ENCODE measurements around the gene PNPLA3.
A peak's percentile ranks its signal among the peaks of the same experiment; 100 is the strongest.

The PNPLA3 gene, protein sequence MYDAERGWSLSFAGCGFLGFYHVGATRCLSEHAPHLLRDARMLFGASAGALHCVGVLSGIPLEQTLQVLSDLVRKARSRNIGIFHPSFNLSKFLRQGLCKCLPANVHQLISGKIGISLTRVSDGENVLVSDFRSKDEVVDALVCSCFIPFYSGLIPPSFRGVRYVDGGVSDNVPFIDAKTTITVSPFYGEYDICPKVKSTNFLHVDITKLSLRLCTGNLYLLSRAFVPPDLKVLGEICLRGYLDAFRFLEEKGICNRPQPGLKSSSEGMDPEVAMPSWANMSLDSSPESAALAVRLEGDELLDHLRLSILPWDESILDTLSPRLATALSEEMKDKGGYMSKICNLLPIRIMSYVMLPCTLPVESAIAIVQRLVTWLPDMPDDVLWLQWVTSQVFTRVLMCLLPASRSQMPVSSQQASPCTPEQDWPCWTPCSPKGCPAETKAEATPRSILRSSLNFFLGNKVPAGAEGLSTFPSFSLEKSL

DNA sequence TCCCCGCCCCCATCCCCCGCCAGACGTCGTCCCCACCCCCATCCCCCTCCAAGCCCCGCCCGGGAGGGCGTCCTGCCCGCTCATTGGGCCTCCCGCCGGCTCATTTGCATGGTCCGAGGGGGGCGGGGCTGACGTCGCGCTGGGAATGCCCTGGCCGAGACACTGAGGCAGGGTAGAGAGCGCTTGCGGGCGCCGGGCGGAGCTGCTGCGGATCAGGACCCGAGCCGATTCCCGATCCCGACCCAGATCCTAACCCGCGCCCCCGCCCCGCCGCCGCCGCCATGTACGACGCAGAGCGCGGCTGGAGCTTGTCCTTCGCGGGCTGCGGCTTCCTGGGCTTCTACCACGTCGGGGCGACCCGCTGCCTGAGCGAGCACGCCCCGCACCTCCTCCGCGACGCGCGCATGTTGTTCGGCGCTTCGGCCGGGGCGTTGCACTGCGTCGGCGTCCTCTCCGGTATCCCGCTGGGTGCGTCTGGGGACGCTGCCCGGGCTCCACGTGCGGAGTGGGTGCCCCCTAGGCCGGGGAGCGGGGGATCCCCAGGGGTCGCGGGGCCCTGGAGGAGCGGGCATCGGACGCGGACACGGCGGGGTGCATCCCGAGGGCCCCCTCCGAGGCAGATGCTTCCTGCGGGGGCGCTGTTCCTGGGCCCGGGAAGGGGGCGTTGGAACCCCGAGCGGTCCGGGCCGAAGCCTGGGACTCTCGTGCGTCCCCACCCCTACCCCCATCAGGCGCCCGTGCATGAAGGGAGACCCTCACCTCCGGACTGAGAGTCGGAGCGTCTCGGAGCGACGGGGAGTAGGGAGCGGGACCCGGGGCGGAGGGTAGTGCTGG, at the start of gene PNPLA3:
Gene PNPLA3 (plus strand): TSS at position 175 of the 834 bp plus-strand sequence. CDS start 107 bp downstream, at position 282.
- peak; percentile 36 to 43 (median 41) for DNase-seq (ENCODE audit: low read depth in 2 of 3, low spot score in 2 of 3)

DNA sequence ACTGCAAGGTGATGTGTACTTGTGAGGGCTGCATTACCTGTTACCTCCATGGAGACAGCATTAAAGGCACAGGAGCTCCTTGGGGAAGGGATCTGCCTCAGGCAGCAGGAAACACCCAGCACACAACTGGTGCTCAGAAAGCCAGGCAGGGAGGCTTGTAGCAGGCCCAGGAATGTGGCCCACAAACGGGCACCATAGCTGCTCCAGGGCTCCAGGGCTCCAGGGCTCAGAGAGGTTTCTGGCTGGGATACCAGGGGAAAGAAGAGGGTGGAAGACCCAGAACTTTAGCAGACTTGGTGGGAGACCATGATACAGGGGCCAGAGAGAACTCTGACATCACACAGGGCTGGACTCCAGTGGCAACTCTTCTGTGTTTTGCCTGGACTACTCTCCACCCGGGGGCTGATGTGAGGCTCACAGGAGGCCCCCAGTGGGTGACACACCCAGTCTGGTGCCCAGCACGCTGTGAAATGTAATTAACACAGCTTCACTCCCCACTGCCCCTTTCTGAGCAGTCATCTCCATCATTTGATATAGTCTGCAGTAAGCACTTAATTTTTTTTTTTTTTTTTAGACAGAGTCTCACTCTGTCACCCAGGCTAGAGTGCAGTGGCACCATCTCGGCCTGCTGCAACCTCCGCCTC, 46.6 kb upstream of the PNPLA3 start:
- no peak for DNase-seq (ENCODE audit: low read depth in 2 of 3, low spot score in 2 of 3)

DNA sequence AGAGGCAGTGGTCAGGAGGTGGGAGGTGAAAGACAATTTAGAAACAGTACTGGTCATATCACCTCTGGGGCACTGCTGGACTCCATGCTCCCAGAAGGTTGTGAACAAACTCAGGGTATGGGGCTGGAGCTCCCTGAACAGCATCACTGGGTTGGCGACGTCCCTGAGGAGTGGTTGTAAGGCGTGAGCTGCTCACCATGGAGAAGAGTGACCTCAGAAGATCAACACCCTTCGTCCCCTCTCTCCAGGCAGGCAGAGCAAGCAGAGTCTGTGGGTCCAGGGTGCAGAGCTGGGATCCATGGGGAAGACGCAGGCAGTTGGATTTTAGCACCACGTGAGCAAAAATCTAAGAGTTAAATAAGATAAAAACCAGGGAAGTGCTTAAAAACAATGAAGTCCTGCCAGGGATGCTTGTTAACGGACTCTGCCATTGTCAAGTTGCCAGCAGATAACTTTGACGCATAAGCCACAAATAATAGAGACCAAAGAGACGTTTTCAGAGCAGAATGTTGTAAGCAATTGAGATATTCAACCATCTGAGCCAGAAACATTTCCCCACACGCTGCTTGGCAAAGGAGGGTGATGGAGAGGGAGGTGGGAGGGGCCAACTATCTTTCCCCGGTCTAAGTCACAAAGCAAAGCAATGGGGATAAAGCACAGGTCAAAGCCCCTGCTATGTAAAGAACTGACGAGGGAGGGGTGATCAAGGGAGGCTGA, 45.4 kb upstream of the PNPLA3 start:
- DNase-seq (ENCODE audit: low read depth in 2 of 3, low spot score in 2 of 3): no peak

DNA sequence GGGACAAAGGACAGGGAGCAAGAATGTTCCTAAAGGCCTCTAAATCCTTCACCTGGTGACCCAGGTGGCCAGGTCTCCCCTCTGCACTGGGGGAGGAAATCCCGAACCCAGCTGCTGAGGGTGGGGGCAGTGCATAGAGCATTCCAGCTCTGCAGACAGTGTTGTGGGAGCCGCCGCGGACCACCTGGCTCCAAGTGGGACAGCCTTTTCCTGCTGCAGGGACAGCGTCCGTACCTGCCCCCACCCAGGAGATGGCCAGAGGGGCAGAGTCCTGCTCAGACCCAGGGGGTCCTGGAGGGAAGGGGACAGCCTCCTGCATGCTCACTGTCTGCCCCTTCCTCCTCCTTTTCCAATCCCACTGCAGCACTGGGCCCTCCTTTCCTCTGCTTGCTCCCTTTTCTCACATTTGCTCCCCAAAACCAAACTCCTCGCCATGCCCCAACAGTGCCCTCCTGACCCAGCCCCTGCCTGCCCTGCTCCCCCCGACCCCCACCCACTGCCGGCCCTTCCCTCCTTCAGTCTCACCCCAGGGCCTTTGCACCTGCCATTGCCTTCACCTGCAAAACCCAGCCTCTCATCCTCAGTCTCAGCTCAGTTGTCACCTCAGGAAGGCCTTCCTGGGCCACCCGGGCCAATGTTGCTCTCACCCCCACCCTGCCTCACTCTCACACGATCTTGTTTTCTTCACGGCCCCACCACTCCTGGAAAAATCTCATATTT, 44.6 kb upstream of the PNPLA3 start:
- no peak for DNase-seq (ENCODE audit: low read depth in 2 of 3, low spot score in 2 of 3)

DNA sequence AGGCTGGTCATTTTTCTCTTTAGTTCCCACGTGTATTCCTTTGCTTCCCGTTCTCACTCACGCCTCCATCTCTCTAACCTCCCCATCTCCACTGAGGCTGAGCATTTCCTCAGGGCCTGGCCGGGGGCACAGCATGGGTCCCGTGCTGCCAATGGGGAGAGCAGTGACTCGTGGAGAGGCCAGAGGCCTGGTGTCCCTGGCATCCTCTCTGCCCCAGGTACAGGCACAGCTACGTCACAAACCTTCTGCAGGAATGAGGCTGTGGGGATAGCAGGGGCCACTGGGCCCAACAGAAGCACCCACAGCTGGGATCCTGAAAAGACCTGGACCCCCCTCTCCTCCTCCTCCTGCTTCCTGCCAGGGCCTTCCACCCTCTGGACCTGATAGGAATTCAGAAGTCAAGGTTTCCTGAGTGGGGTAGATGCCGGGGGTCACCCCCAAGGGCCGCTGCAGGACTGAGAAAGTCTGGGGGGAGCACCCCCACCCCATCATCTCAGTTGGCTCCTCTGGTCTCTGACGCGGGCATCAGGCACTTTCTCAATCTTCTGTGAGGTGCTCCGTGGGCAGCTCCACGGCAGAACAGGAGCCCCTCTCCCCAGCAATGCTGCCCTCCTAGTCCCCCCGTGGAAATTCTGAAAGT, 43.6 kb upstream of the PNPLA3 start:
- no peak for DNase-seq (ENCODE audit: low read depth in 2 of 3, low spot score in 2 of 3)

DNA sequence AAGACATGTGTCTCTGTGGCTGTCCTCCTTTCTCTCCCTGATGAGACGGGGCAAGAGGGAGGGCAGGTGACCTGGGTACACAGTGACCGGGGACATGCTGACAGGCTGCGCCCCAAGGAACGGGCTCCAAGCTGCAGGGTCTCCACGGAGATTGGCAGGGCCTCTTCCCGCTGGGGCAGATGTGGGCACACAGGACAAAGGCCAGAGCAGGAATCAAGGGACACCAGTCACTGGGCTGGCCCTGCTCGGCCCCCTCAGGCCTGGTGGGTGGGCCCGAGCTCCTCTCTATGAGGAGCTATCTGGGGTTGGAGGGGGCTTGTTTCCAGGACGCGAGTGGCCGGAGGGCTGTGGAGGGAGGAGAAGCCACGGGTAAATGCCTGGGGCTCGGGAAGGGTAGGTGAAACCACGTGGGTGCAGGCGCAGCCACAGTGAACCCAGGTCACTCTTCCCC, 43.0 kb upstream of the PNPLA3 start:
- no peak for DNase-seq (ENCODE audit: low read depth in 2 of 3, low spot score in 2 of 3)

DNA sequence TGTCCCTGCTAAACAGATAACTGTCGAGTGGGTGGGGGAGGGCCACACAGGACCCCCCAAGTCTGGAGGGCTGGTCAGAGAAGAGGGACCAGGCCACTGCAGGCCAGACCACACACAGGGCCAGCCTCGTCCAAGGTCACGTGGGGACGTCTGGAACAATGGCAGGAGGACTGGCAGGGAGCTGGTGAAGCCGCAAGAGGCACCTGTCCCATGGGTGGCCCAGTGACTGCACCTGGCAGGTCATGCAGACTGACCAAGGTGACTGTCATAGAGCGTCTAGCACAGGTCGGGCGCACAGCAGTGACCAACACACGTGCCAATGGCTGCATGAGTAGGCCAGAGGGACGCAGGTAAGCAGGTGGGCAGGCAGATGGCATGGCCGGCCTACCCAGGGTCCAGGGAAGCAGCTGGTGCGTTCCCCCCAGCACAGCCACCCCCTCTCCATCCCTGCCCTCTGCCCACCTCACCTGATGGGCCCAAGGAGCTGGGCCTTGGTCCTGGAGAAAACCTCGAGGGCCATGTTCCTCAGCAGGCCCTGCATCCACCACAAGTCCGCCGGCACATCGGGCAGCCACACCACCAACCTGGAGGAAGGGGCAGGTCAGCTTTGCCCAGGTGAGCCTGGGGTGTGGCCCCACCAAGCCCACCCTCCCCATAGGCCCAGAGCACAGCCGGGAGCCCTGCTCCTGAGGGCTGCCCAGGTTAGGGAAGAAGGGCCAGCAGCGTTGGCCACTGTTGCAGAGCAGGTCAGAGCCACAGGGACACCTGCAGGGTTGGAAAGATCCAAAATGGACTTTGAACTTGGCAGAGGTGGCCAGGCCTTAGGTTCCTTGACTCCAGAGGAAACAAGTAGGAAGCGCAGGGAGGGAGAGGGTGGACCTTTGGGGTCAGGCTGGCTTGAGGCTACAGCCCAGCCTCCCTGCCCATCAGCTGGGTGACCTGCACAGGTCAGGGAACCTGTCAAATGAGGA, 42.2 kb upstream of the PNPLA3 start:
- DNase-seq (ENCODE audit: low read depth in 2 of 3, low spot score in 2 of 3): no peak

DNA sequence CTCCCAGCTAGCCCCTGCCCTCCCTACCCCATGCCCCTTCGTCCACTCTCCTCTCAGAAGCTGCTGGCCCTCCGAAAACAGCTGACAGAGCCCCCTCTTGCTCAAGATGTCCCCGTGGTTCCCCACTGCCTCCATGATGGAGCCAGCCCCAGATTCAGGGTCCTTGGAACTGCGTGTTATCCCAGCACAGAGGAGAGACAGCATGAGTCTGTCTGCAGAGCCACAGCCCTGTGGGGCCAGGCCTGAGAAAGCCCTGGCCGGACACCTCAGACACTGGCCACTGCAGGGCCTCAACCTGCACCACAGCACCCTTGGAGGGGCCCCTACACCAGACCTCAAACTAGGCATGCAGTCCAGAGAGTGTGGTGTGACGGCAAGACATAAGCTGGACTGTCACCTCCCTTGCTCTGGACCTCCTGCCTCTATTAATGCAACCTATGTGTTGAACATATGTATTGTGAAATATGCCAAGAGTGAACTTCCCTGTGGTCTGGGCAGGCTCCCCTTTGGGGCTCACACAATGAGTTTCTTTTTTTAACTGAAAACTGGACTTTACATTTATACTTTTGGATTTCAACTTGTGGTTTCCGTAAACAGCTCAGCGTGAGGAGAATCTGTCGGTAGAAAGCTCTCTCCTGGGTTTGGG, 41.4 kb upstream of the PNPLA3 start:
- no peak for DNase-seq (ENCODE audit: low read depth in 2 of 3, low spot score in 2 of 3)

DNA sequence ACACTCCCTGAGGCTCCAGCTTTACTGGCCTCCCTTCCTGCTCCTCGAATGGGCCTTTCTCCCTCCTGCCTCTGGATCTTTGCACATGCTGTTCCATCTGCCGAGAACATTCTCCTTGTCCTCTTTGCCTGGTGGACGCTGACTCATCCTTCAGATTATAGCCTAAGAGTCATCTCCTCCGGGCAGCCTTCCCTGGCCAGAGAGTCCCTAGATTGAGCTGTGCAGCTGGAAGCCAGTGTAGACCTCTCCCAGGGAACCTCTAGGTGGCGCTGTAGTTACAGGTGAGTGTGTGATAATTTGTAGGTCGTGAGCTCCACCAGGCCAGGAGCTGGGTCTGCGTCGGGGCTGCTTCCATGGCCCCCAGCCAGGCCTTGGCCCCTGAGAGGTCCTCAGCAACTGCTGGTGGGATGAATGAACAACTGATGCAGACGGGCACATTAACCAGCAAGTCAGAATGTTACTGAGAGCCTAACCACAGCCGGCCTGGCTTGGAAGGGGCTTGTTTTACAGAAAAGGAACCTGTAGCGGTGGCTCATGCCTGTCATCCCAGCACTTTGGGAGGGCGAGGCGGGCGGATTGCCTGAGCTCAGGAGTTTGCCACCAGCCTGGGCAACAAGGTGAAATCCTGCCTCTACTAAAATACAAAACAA, 40.5 kb upstream of the PNPLA3 start:
- peak in 2 of 3 experiments; percentile 12 to 36 for DNase-seq (ENCODE audit: low read depth in 2 of 3, low spot score in 2 of 3)

DNA sequence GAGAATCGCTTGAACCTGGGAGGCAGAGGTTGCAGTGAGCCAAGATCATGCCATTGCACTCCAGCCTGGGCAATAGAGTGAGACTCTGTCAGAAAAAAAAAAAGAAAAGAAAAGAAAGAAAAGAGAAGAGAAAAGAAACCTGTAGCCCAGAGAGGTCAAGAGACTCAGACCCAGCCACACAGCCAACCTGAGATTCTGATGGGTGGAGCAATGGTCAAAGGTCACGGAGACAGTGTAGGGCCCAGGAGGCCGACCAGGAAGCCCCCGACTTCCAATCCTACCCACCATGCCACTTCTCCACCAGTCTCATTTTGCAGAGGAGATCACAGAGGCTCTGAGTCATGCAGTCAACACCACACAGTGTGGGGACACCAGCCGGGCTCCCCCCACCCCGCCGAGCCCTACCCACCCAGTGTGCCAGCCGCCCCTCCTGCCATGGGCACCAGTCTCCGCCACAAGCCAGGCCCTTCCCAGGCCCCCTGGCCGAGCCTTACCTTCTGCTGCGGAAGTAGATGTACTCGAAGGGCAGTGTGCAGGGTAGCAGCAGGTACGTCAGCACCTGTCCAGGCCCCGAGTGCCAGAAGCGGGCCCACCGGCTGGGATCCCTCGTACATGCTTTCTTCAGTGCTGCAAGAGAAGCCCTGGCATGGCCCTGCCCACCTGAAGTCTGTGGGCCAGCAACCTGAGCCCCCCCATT, 39.7 kb upstream of the PNPLA3 start:
- no peak for DNase-seq (ENCODE audit: low read depth in 2 of 3, low spot score in 2 of 3)

DNA sequence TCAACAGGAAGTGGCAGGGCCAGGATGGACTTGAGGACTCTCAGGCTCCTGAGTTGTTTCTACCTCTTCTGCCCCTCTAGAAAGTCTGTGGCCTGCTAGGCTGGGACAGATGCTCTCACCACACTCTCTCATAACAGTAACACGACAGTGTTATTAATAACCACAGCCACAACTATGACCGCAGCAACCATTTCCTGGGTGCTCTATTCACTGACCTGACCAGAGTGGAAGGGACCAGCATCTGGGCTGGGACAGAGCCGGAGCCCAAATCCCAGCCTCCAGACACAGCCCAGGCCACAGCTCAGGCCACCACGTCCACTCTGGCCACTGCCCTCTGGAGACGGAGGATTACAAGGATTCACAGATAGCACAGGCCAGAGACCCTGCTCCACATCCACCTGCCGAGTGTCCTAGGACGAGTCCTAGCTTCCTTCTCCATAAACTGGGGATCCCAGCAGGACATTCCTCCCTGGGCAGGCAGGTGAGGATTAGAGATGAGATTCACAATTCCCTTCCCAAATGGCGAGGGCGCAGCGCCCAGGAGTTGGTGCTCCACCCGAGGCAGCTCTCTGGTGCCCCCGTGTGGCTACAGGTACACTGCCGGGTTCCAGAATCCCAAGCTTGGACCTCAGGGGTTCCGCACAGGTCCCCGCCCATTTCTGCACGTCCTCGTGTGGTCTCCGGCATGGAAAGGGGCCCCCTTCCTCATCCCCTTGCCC, 38.8 kb upstream of the PNPLA3 start:
- peak in 2 of 3 experiments; percentile 43 for DNase-seq (ENCODE audit: low read depth in 2 of 3, low spot score in 2 of 3)

DNA sequence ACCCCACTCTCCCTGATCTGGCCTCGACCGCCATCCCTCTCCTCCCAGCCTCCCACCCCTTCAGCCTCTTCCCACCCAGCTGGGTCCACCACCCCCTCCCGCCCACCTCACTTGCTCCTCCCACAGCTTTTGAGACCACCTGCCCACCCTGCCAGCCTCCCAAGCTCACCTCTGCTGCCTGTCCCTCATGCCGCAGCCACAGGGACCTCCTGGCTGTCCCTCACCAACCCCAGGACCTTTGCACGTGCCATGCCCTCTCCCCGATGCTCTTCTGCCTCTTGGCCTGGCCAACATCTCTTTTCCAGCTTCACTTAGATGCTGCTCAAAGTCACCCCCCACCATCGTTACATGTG, 38.3 kb upstream of the PNPLA3 start:
- DNase-seq (ENCODE audit: low read depth in 2 of 3, low spot score in 2 of 3): no peak

DNA sequence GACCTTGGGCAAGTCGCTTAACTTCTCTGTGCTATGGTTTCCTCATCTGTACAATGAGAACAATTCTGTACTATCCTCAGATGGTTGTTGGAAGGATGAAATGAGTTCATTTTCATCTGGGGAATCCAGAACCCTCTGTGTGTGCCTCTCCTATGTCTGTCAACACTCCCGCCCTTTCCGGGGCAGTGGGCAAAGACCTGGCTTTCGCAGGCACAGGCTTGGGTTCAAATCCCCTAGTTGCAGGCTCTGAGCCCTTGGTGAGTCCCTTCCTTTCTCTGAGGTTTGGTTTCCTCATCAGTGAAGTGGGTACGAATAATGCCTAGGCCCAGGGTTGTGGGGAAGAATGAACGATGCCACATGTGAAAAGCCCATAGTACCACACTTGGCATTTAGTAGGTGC, 37.8 kb upstream of the PNPLA3 start:
- no peak for DNase-seq (ENCODE audit: low read depth in 2 of 3, low spot score in 2 of 3)

DNA sequence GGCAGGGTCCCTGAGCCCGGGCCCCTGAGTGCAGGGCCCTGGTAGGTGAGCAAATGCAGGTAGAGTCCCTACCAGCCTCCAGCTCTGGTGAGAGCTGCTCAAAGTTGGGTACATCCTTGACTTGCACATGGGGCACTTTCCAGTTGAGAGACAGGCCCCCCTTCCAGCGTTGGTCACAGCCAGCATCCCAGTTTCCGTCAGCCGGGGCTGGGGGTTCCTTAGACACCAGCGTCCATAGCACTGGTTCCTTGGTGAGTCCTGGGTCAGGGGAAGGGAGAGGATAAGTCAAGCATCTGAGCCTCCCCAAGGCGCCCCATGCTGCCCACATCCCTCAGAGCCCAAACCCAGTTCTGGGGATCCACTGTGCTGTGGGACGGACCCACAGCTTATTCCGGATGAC, 37.4 kb upstream of the PNPLA3 start:
- DNase-seq (ENCODE audit: low read depth in 2 of 3, low spot score in 2 of 3): no peak

DNA sequence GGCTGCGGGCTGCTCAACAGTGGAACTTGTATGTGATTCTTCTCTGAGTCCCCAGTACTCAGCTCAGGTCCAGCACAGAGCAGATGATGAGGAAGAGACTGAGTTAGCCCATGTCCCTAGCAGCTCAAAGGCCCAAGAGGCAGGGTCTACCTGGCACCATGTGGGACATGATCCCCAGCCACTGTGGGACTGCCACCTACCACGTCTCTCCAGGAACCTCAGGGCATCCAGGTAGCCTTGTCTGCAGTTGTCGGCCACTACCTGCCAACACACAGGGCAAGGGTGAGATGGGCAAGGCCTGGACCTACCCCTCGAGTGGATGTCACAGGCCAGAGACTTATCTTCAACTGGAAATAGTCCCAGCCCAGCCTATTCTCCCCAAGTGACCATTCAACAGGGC, 36.2 kb upstream of the PNPLA3 start:
- no peak for DNase-seq (ENCODE audit: low read depth in 2 of 3, low spot score in 2 of 3)

DNA sequence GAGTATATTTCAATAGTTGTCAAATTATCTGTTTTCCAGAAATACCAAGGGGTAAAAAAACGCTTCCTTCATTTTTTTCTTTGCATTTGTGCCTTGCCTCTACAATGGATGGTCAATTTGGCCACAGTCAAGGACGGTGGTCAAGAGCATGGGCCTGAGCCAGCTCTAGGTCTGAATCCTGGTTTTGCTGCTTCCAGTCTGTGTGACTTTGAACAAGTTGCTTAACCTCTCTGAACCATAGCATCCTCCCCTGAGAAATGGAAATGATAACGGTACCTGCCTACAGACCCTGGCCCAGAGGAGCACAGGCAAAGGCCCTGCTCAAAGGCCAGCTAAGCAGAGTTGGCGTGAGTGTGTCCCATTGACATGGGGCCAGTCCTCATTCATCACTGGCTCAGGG, 34.9 kb upstream of the PNPLA3 start:
- DNase-seq (ENCODE audit: low read depth in 2 of 3, low spot score in 2 of 3): no peak

Measured in activated CD8-positive, alpha-beta memory T cell treated with anti-CD3 and anti-CD28 coated beads for 48 hours (primary cell).